Right cardiac atrium (tissue), 5 donors: ENCODE results near the gene PTPRF. TPM values are rescaled to one million over a fixed set of nuclear protein-coding genes. Genes with fewer than 3 reads are reported as not detected.
"Not testable (repeated sequence)": the region's sequence is repeated elsewhere in the genome, so short reads cannot be mapped to it uniquely, and the experiment has no call there.

ENCODE experiments used
- ATAC-seq, 2 donors: fragments of 200-7000 bp; cut with Tn5 transposase; one replicate each; pipeline versions ENCODE4 v1.8.0 to v1.9.1; 2020; ENCODE audit warnings: moderate library complexity in 2 of 2, mild to moderate bottlenecking in 1 of 2
- DNase-seq, 3 donors: peaks; one replicate each; pipeline ENCODE4 v3.0.0-alpha.2; 2020
- H3K27ac ChIP-seq: one replicate; pipeline ENCODE4 v1.5.1; 2013; ENCODE audit warnings: mild to moderate bottlenecking, low read length, control low read depth, moderate library complexity
- H3K27me3 ChIP-seq: one replicate; pipeline ENCODE4 v1.6.1; 2013; ENCODE audit not compliant: control insufficient read depth, insufficient read depth
- H3K4me1 ChIP-seq: one replicate; pipeline ENCODE4 v1.6.1; 2013; ENCODE audit warnings: low read length; ENCODE audit not compliant: control insufficient read depth, insufficient read depth
- H3K4me3 ChIP-seq: one replicate; pipeline ENCODE4 v1.5.1; 2013; ENCODE audit warnings: low read length, control low read depth
- H3K9me3 ChIP-seq: one replicate; pipeline ENCODE4 v1.6.1; 2013; ENCODE audit warnings: low read length; ENCODE audit not compliant: control insufficient read depth
- WGBS: extraction: QIAGEN DNeasy Blood & Tissue Kit; methylation state at CpG from one replicate; pipeline ENCODE4 v1.1.7; 2013; 5-methylcytosine and 5-hydroxymethylcytosine counted together
- intact Hi-C, 4 donors: fragments of 100-400 bp; cut with DNase I; formaldehyde crosslinking; loops; one replicate each; pipeline versions ENCODE4 v1.11.0 to v1.14.0; 2022 to 2023
- long read RNA-seq, 4 donors: library from polyadenylated mRNA; unstranded; transcript quantifications; one replicate each; pipeline ENCODE4 v2.0.0, GENCODE V29; 2020 to 2021
- polyA plus RNA-seq: library from polyadenylated mRNA; stranded (reverse); fragments of 200-250 nt; gene quantifications from one replicate; pipeline ENCODE4 v1.2.3, GENCODE V29; 2013
- total RNA-seq, 4 donors: library from RNA; stranded (reverse); fragmentation: NEBNext Ultra II Directional; extraction: Animal tissue kit (Norgen Biotek cat#: 25700); gene quantifications; one replicate each; pipeline ENCODE4 v1.2.1, GENCODE V29; 2021
- donor health status: healthy with polysubstance abuse.
- donor health status: DM: no; HTN: yes; CAD: no.
- donor health status: DM: no; HTN: no; CAD: no.
- donor health status: DM: no; HTN: yes; CAD: no; lungs with severe emphysema.
- donor health status: DM: yes; HTN: yes; CAD: no.

The PTPRF gene
- total RNA-seq (10 to 100 TPM; 11.1 to 19.7 (median 12.7) TPM), polyA plus RNA-seq (5.1 TPM)
- long read RNA-seq, donor 1, full-length matches to known transcripts, result 1 of 22 reads
- long read RNA-seq, donor 1, partial matches to known transcripts, result 17 of 22 reads
- long read RNA-seq, donor 1, other reads (novel, unspliced or antisense), result 4 of 22 reads
- long read RNA-seq, donor 2, partial matches to known transcripts, result 3 of 4 reads
- long read RNA-seq, donor 2, other reads (novel, unspliced or antisense), result 1 of 4 reads
- long read RNA-seq, donor 3, partial matches to known transcripts, result 26 of 31 reads
- long read RNA-seq, donor 3, other reads (novel, unspliced or antisense), result 5 of 31 reads
- long read RNA-seq, donor 4, partial matches to known transcripts, result 8 of 9 reads
- long read RNA-seq, donor 4, other reads (novel, unspliced or antisense), result 1 of 9 reads

GRCh38 chr1:43530483-43531106 lies at the start of gene PTPRF:
TSS of gene PTPRF (plus strand) at chr1:43530883. CDS start at chr1:43545076, 14,193 bp downstream.
- ATAC-seq, result peak; percentile 80 to 83
- H3K27me3 ChIP-seq, result no peaks in the 10 kb centered on the region
- no peaks in the 10 kb centered on the region for H3K9me3 ChIP-seq
- under 1% methylated on average over 58 of the region's 58 CpGs for WGBS
- no peak within 1 kb of the TSS for H3K27ac ChIP-seq
- H3K4me1 ChIP-seq, result no peaks in the 10 kb centered on the region
- intact Hi-C loops, result loop anchor here in 1 of 4 donors (10.0 kb wide), 1 partner anchor 114 kb away; no protein-coding TSS in a partner anchor
- peak within 1 kb of the TSS; percentile 90 for H3K4me3 ChIP-seq
- DNase-seq, result peak; percentile 71 to 91 (median 88)

GRCh38 chr1:43481491-43481890 lies 49.2 kb upstream of the PTPRF start:
- no peaks in the 10 kb centered on the region for H3K9me3 ChIP-seq
- ATAC-seq (no peak), DNase-seq (no peak)
- H3K4me3 ChIP-seq, result no peak overlapping the region
- no peak overlapping the region for H3K27ac ChIP-seq
- 81% methylated on average over 2 of the region's 2 CpGs for WGBS
- intact Hi-C loops, result no loop called here
- H3K27me3 ChIP-seq, result no peaks in the 10 kb centered on the region
- H3K4me1 ChIP-seq, result no peaks in the 10 kb centered on the region

DNA sequence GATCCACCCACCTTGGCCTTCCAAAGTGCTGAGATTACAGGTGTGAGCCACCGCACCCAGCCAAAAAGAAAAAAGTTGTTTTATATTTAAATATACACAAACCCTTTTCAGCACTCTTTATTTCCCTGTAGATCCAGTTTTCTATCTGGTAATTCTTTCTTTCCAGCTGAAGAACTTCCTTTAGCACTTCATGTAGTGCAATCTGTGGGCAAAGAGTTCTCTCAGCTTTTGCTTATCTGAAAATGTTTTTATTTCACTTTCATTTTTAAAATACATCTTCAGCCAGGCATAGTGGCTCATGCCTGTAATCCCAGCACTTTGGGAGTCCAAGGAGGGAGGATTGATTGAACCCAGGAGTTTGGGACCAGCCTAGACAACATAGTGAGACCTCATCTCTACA lies 48.5 kb upstream of the PTPRF start:
- DNase-seq, result no peak
- 85% methylated on average over 1 of the region's 1 CpG for WGBS
- H3K4me1 ChIP-seq, result no peaks in the 10 kb centered on the region
- H3K9me3 ChIP-seq, result no peaks in the 10 kb centered on the region
- H3K27ac ChIP-seq, result no peak overlapping the region
- H3K4me3 ChIP-seq, result no peak overlapping the region
- H3K27me3 ChIP-seq, result no peaks in the 10 kb centered on the region
- ATAC-seq, result no peak
- intact Hi-C loops, result no loop called here

DNA sequence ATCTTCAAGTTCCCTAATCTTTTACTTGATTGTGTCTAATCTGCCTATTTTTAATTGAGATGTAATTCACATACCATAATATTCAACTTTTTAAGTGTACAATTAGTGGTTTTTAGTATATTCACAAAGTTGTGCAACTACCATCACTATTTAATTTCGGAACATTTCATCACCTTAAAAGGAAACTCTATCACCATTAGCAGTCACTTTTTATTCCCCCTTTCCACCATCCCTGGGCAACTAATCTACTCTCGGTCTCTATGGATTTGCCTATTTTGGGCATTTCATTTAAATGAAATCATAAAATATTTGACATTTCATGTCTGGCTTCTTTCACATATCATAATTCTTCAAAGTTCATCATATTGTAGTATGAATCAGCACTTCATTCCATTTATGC lies 46.3 kb upstream of the PTPRF start:
- WGBS, result 84% methylated on average over 2 of the region's 2 CpGs

DNA sequence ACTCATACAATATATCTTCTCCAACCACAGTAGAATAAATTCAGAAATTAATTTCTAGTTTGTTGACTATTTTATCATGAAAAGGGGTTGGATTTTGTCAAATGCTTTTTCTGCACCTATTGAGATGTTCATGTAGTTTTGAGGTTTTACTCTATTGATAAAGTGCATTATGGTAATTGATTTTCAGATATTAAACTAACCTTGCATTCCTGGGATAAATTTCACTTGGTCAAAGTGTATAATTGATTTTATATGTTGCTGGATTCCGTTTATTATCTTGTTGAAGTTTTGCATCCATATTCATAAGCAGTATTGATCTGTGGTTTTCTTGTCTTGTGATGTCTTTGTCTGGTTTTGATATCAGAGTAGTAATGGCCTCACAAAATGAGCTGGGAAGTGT lies 42.5 kb upstream of the PTPRF start:
- 76% methylated on average over 1 of the region's 1 CpG for WGBS
- DNase-seq, result no peak
- Histone ChIP-seq H3K27me3 (no peaks in the 10 kb centered on the region), H3K4me3 (no peak overlapping the region), H3K9me3 (no peaks in the 10 kb centered on the region), H3K27ac (no peak overlapping the region), H3K4me1 (no peaks in the 10 kb centered on the region)
- intact Hi-C loops, result no loop called here
- ATAC-seq, result no peak

More for the DNA sequence above, 46.3 kb upstream of the PTPRF start:
- Histone ChIP-seq H3K27me3 (no peaks in the 10 kb centered on the region), H3K4me3 (no peak overlapping the region), H3K4me1 (no peaks in the 10 kb centered on the region), H3K27ac (no peak overlapping the region), H3K9me3 (no peaks in the 10 kb centered on the region)
- ATAC-seq (no peak), DNase-seq (no peak)
- intact Hi-C loops, result no loop called here

- Histone ChIP-seq H3K27ac (no peak overlapping the region), H3K27me3 (no peaks in the 10 kb centered on the region), H3K9me3 (no peaks in the 10 kb centered on the region), H3K4me1 (no peaks in the 10 kb centered on the region), H3K4me3 (no peak overlapping the region)
- WGBS, result 91% methylated on average over 1 of the region's 1 CpG
- intact Hi-C loops, result no loop called here
- ATAC-seq (no peak), DNase-seq (no peak)
Observed at GRCh38 chr1:43491061-43491460, 39.6 kb upstream of the PTPRF start.

DNA sequence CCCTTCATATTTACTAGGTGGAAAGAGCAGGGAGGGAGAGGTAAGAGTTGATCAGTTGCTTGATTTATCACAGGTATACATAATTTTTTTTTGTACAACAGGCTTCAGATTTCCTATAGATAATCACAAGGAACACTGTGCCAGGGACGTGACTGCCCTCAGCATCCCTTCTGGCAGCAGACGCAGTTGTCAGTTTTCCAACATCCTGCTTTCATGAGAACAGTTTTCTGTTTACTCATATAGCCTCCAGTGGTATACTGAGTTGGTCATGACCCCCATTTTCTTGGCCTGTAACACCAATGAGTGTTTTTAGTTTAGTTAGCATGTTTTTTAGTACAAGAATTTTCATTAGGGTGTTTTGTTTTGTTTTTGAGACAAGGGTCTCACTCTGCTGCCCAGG lies 37.9 kb upstream of the PTPRF start:
- ATAC-seq (no peak), DNase-seq (no peak)
- 56% methylated on average over 2 of the region's 2 CpGs for WGBS
- intact Hi-C loops, result no loop called here
- no peak overlapping the region for H3K4me3 ChIP-seq
- H3K27me3 ChIP-seq, result no peaks in the 10 kb centered on the region
- H3K27ac ChIP-seq, result no peak overlapping the region
- H3K4me1 ChIP-seq, result no peaks in the 10 kb centered on the region
- H3K9me3 ChIP-seq, result no peaks in the 10 kb centered on the region

DNA sequence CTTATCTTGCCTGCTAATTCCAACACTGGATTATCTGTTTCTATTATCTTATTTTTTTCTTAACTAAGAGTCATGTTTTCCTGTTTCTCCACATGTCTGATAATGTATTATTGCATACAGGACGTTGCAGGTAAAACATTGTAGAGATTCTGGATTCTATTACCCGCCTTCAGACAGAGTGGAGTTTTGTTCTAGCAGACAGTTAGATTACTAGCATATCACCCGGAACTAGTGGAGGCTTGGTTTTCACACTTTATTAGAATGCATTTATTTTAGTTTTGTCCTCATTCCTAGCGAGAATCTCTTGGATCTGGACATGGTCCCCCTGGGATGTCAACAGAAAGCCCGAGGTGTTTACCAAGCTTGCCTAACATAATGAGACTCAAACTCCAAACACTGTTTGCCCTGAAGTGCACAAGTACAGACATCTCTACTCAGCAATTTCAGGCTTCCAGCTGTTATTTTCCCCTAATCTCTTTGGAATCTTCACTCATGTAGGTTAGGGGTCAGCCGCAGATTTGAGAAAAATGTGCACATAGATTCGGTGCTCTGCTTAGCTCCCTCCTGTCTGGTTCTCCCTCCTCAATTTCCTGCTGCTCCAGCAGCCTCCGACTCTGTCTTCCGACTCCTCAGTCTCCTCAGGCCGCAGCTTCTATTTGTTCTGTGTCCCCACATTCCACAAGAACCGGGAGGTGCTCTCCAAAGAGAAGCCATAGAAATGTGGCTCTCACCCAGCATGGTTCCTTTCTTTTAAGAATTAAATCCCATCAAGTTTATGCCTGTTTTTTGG lies 36.8 kb upstream of the PTPRF start:
- Histone ChIP-seq H3K27ac (no peak overlapping the region), H3K9me3 (no peaks in the 10 kb centered on the region), H3K4me3 (no peak overlapping the region), H3K4me1 (no peaks in the 10 kb centered on the region), H3K27me3 (no peaks in the 10 kb centered on the region)
- DNase-seq (no peak), ATAC-seq (no peak)
- intact Hi-C loops, result no loop called here
- WGBS, result 41% methylated on average over 11 of the region's 11 CpGs

GRCh38 chr1:43495204-43495603 lies 35.5 kb upstream of the PTPRF start:
- intact Hi-C loops, result no loop called here

GRCh38 chr1:43499898-43500297 lies 30.8 kb upstream of the PTPRF start:
- WGBS, result 75% methylated on average over 6 of the region's 6 CpGs
- Histone ChIP-seq H3K27me3 (no peaks in the 10 kb centered on the region), H3K4me1 (no peaks in the 10 kb centered on the region), H3K9me3 (no peaks in the 10 kb centered on the region), H3K27ac (no peak overlapping the region), H3K4me3 (no peak overlapping the region)
- intact Hi-C loops, result no loop called here
- ATAC-seq (no peak), DNase-seq (no peak)

More at GRCh38 chr1:43495204-43495603, 35.5 kb upstream of the PTPRF start:
- H3K4me1 ChIP-seq, result no peaks in the 10 kb centered on the region
- ATAC-seq (no peak), DNase-seq (no peak)
- H3K27ac ChIP-seq, result no peak overlapping the region
- no peaks in the 10 kb centered on the region for H3K27me3 ChIP-seq
- WGBS, result 93% methylated on average over 7 of the region's 7 CpGs
- no peaks in the 10 kb centered on the region for H3K9me3 ChIP-seq
- no peak overlapping the region for H3K4me3 ChIP-seq

- H3K4me1 ChIP-seq, ATAC-seq, H3K27me3 ChIP-seq, H3K27ac ChIP-seq, H3K9me3 ChIP-seq, H3K4me3 ChIP-seq, intact Hi-C loops, DNase-seq: not testable (repeated sequence)
- 97% methylated on average over 17 of the region's 33 CpGs for WGBS
Observed at GRCh38 chr1:43501806-43502205, 28.9 kb upstream of the PTPRF start.
